NCI-H2107 (cell line): ENCODE data around the gene AK8.

Source experiments
- DNase-seq: peaks from one replicate; lab custom pipeline; 2025; lab: John Stamatoyannopoulos, UW

Gene AK8

GRCh38 chr9:132770770-132771310 lies 107.2 kb downstream of the AK8 start:
- DNase-seq: no peak

GRCh38 chr9:132769906-132770769 lies 107.9 kb downstream of the AK8 start:
- DNase-seq: no peak

GRCh38 chr9:132768932-132769905 lies 108.9 kb downstream of the AK8 start:
- DNase-seq: peak; percentile 49

- DNase-seq: no peak
These were observed 114.5 kb downstream of the AK8 start for GRCh38 chr9:132763574-132763973.

- no peak for DNase-seq
These were observed 115.2 kb downstream of the AK8 start for GRCh38 chr9:132762896-132763295.

- no peak for DNase-seq
These were observed 116.5 kb downstream of the AK8 start for GRCh38 chr9:132761602-132762001.

- DNase-seq: no peak
These were observed 118.0 kb downstream of the AK8 start for GRCh38 chr9:132760057-132760456.

GRCh38 chr9:132757016-132757415 lies 121.1 kb downstream of the AK8 start:
- no peak for DNase-seq

GRCh38 chr9:132756214-132756845 lies 121.8 kb downstream of the AK8 start:
- no peak for DNase-seq

- DNase-seq: no peak
These were observed 123.0 kb downstream of the AK8 start for GRCh38 chr9:132755096-132755495.

GRCh38 chr9:132754236-132754635 lies 123.8 kb downstream of the AK8 start:
- no peak for DNase-seq

- no peak for DNase-seq
These were observed 124.5 kb downstream of the AK8 start for GRCh38 chr9:132753593-132753880.

GRCh38 chr9:132752877-132753592 lies 125.0 kb downstream of the AK8 start:
- DNase-seq: no peak

GRCh38 chr9:132750668-132751067 lies 127.4 kb downstream of the AK8 start:
- no peak for DNase-seq

GRCh38 chr9:132749306-132749705 lies 128.8 kb downstream of the AK8 start:
- DNase-seq: no peak

- DNase-seq: no peak
These were observed 129.6 kb downstream of the AK8 start for GRCh38 chr9:132748450-132748849.

- DNase-seq: no peak
These were observed 132.1 kb downstream of the AK8 start for GRCh38 chr9:132745756-132746709.

- no peak for DNase-seq
These were observed 133.0 kb downstream of the AK8 start for GRCh38 chr9:132744881-132745755.

GRCh38 chr9:132743931-132744479 lies 134.1 kb downstream of the AK8 start:
- no peak for DNase-seq
